Measurements from ENCODE around the gene KRTAP2-1. TPM values are rescaled to one million over a fixed set of nuclear protein-coding genes. Genes with fewer than 3 reads are reported as not detected.

Gene KRTAP2-1
- total and polyA plus RNA-seq, 2 experiments from 2014 or later: not detected

DNA sequence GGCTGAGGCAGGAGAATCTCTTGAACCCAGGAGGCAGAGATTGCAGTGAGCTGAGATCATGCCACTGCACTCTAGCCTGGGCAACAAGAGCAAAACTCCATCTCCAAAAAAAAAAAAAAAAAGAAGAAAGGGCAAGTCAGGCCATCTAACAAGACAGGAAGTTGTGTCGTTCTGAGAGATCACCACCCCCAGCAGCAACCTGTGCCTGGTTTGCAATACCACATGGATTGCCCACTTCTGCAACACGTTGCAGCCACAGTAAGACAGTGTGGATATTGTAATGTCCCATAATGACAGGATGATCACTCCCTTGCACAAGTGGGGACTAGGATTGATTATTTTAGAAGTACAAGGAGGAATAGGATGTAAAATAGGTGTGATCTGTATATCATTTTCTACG lies 21.9 kb upstream of the KRTAP2-1 start:
- Histone ChIP-seq H3F3A (replicated peaks; ENCODE audit: low read depth) (no peaks in the 10 kb centered on the region), H3K79me2 (replicated peaks; ENCODE audit: insufficient read depth) (no peaks in the 10 kb centered on the region), H3K4me1 (ENCODE audit: insufficient read depth) (no peaks in the 10 kb centered on the region), H2AFZ (no peak overlapping the region), H3K9me2 (ENCODE audit: insufficient read depth) (no peaks in the 10 kb centered on the region; the same call in none of the 2 replicates), H3K27ac (ENCODE audit: low read depth) (no peak overlapping the region), H3K36me3 (ENCODE audit: insufficient read depth) (no peaks in the 10 kb centered on the region), H4K20me1 (replicated peaks; ENCODE audit: insufficient read depth) (no peaks in the 10 kb centered on the region), H3K27me3 (ENCODE audit: insufficient read depth) (no peaks in the 10 kb centered on the region), H3K4me3 (no peak overlapping the region), H3K4me2 (no peak overlapping the region)
- no peaks in the 10 kb centered on the region for H3K9me3 Mint-ChIP-seq
- DNase-seq (ENCODE audit: low spot score): no peak
- TF ChIP-seq POLR2AphosphoS5 (IDR thresholded peaks at IDR 0.05; ENCODE audit: low read depth) (no peak), REST (IDR thresholded peaks at IDR 0.05; ENCODE audit: unreplicated experiment) (no peak), ZNF462 (CRISPR knock-in tag; IDR thresholded peaks at IDR 0.05) (no peak), JUNB (IDR thresholded peaks at IDR 0.05; ENCODE audit: unreplicated experiment) (no peak)
- TF ChIP-seq, protein P1, sequence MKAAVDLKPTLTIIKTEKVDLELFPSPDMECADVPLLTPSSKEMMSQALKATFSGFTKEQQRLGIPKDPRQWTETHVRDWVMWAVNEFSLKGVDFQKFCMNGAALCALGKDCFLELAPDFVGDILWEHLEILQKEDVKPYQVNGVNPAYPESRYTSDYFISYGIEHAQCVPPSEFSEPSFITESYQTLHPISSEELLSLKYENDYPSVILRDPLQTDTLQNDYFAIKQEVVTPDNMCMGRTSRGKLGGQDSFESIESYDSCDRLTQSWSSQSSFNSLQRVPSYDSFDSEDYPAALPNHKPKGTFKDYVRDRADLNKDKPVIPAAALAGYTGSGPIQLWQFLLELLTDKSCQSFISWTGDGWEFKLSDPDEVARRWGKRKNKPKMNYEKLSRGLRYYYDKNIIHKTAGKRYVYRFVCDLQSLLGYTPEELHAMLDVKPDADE (IDR thresholded peaks at IDR 0.05): no peak
- no peak overlapping the region for H3K27ac Mint-ChIP-seq
- H3K4me3 Mint-ChIP-seq: no peak overlapping the region
- H3K36me3 Mint-ChIP-seq (ENCODE audit: low read depth): no peaks in the 10 kb centered on the region
- ATAC-seq: no peak
- H3K4me1 Mint-ChIP-seq: no peaks in the 10 kb centered on the region
- H3K27me3 Mint-ChIP-seq (ENCODE audit: insufficient read depth, low read depth, poor library complexity): no peaks in the 10 kb centered on the region

Measured in GM23338 (cell line).